GM21576 (cell line): ENCODE results near the gene LCN10.
"Not testable (repeated sequence)": the region's sequence is repeated elsewhere in the genome, so short reads cannot be mapped to it uniquely, and the experiment has no call there.

Experiments used
- ATAC-seq: cut with Tn5 transposase; IDR thresholded peaks from one replicate; pipeline ENCODE4 v1.9.1; 2021; ENCODE audit warnings: mild to moderate bottlenecking, moderate library complexity; ENCODE audit not compliant: unreplicated experiment

The LCN10 gene

GRCh38 chr9:136773386-136774044 lies 30.8 kb upstream of the LCN10 start:
- no peak for ATAC-seq

- ATAC-seq = no peak
Observed at GRCh38 chr9:136771907-136772415, 29.2 kb upstream of the LCN10 start.

- ATAC-seq = no peak
Observed at GRCh38 chr9:136769710-136770191, 27.0 kb upstream of the LCN10 start.

- not testable (repeated sequence) for ATAC-seq
Observed at GRCh38 chr9:136766410-136767120, 23.8 kb upstream of the LCN10 start.

GRCh38 chr9:136765745-136766409 lies 23.1 kb upstream of the LCN10 start:
- ATAC-seq = not testable (repeated sequence)

GRCh38 chr9:136765041-136765440 lies 22.3 kb upstream of the LCN10 start:
- ATAC-seq = no peak

GRCh38 chr9:136764301-136764891 lies 21.7 kb upstream of the LCN10 start, which contains the start of gene LCN15:
Gene LCN15, minus strand, starts transcription at chr9:136764518. Its CDS starts 30 bp downstream, at chr9:136764488.
- ATAC-seq = no peak

GRCh38 chr9:136763649-136764035 lies 20.9 kb upstream of the LCN10 start:
- ATAC-seq = no peak

GRCh38 chr9:136762915-136763648 lies 20.3 kb upstream of the LCN10 start:
- no peak for ATAC-seq

GRCh38 chr9:136762221-136762691 lies 19.5 kb upstream of the LCN10 start:
- no peak for ATAC-seq

GRCh38 chr9:136761545-136761981 lies 18.8 kb upstream of the LCN10 start:
- ATAC-seq = no peak

GRCh38 chr9:136760834-136761544 lies 18.2 kb upstream of the LCN10 start:
- not testable (repeated sequence) for ATAC-seq

- no peak for ATAC-seq
Observed at GRCh38 chr9:136760424-136760823, 17.7 kb upstream of the LCN10 start.

- no peak for ATAC-seq
Observed at GRCh38 chr9:136759436-136760325, 16.9 kb upstream of the LCN10 start.

- ATAC-seq = no peak
Observed at GRCh38 chr9:136759001-136759400, 16.3 kb upstream of the LCN10 start.

GRCh38 chr9:136757751-136758140 lies 15.0 kb upstream of the LCN10 start:
- ATAC-seq = no peak

- ATAC-seq = no peak
Observed at GRCh38 chr9:136757328-136757727, 14.6 kb upstream of the LCN10 start.

GRCh38 chr9:136756836-136757235 lies 14.1 kb upstream of the LCN10 start:
- no peak for ATAC-seq

- no peak for ATAC-seq
Observed at GRCh38 chr9:136756134-136756438, 13.3 kb upstream of the LCN10 start.
